ENCODE measurements around the gene SLC7A1.

- TF ChIP-seq CTCF (conservative IDR thresholded peaks at IDR 0.05; ENCODE audit: low read length): no peak
- no peak for TF ChIP-seq EZH2phosphoT487 (IDR thresholded peaks at IDR 0.05; ENCODE audit: borderline replicate concordance, low read depth, low read length)
Observed at GRCh38 chr13:29582171-29582570, 13.3 kb downstream of the SLC7A1 start.
